Spleen (tissue), 7 donors: ENCODE measurements around the gene ANTXR2.

Experiments used
- CTCF ChIP-seq, 11 experiments: fragments of 200-600 bp in 7 of 11; fragments of 450-650 bp in 4 of 11; sonication (generic) in 4 of 11; IDR thresholded peaks in 8 of 11; conservative IDR thresholded peaks in 3 of 11; 1 replicate in 7 of 11; 2 replicates in 4 of 11; pipeline versions ENCODE4 v1.4.0 to v1.8.0; 2016 to 2021; ENCODE audit warnings: antibody characterized with exemption in 11 of 11, inconsistent platforms in 4 of 11, mild to moderate bottlenecking in 1 of 11
- POLR2A ChIP-seq, 3 donors: fragments of 450-650 bp; IDR thresholded peaks; one replicate each; pipeline ENCODE4 v1.5.1; 2017; ENCODE audit warnings: antibody characterized with exemption in 3 of 3, mild to moderate bottlenecking in 1 of 3
- POLR2AphosphoS5 ChIP-seq, 3 donors: sonication (generic); formaldehyde crosslinking; IDR thresholded peaks; one replicate each; pipeline ENCODE4 v1.5.1; 2017; ENCODE audit warnings: antibody characterized with exemption in 3 of 3
- donor health status: DM: no; HTN: no; CAD: no; lungs with moderate emphysema.
- donor health status: DM: no; HTN: no; CAD: no.
- donor health status: DM: no; HTN: no; CAD: no.

GRCh38 chr4:80007745-80008149, 65.3 kb downstream of the ANTXR2 start:
- TF ChIP-seq CTCF (IDR thresholded peaks at IDR 0.05 in 8 of 11, conservative IDR thresholded peaks at IDR 0.05 in 3 of 11): no peak
- no peak for TF ChIP-seq POLR2A (IDR thresholded peaks at IDR 0.05)
- TF ChIP-seq POLR2AphosphoS5 (IDR thresholded peaks at IDR 0.05): no peak
